Lower lobe of right lung (tissue), 1 donor: Measurements from ENCODE around the gene GYPA. TPM values are rescaled to one million over a fixed set of nuclear protein-coding genes. Genes with fewer than 3 reads are reported as not detected.

Source experiments
- total RNA-seq: library from RNA; stranded (reverse); fragmentation: NEBNext Ultra II Directional; extraction: Animal tissue kit (Norgen Biotek cat#: 25700); gene quantifications from one replicate; pipeline ENCODE4 v1.2.1, GENCODE V29; 2021
- donor health status: DM: no; HTN: yes; CAD: no; lungs with severe emphysema.

Gene GYPA
- total RNA-seq, 1 donor from 2014 or later: not detected

Other genes with a start within 250 kb of the GYPA start
- gene GYPE, start 235.2 kb downstream of the GYPA start, total RNA-seq: 2.5 TPM
- gene GYPB, start 121.3 kb downstream of the GYPA start, total RNA-seq: not detected